NCI-H1436 treated with DMSO at 0.1 percent for 48 hours (cell line): ENCODE data around the gene CKAP4.

Experiments
- DNase-seq: peaks from one replicate; lab custom pipeline; 2025; lab: John Stamatoyannopoulos, UW

Gene CKAP4

GRCh38 chr12:106195621-106196027 lies 52.2 kb downstream of the CKAP4 start:
- DNase-seq = no peak

DNA sequence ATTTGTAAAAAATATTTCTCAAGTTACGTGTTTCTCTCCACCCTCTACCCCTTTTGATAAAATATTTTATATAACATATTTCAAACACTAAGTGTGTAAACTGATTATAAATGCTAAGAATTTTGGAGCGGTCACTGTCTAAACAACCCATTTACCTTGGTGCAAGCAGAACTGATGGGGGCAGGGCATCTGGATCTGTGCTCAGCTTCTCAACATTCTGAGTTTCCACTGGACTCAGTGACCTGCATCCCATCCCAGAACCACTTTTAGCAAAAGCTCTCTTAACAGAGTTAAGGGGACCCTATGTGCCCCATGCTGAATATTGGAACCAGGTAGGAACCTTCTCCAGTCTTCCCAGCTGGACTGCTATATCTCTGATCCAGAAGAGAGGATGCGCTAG lies 53.5 kb downstream of the CKAP4 start:
- no peak for DNase-seq

GRCh38 chr12:106193394-106194215 lies 54.2 kb downstream of the CKAP4 start:
- DNase-seq = no peak

DNA sequence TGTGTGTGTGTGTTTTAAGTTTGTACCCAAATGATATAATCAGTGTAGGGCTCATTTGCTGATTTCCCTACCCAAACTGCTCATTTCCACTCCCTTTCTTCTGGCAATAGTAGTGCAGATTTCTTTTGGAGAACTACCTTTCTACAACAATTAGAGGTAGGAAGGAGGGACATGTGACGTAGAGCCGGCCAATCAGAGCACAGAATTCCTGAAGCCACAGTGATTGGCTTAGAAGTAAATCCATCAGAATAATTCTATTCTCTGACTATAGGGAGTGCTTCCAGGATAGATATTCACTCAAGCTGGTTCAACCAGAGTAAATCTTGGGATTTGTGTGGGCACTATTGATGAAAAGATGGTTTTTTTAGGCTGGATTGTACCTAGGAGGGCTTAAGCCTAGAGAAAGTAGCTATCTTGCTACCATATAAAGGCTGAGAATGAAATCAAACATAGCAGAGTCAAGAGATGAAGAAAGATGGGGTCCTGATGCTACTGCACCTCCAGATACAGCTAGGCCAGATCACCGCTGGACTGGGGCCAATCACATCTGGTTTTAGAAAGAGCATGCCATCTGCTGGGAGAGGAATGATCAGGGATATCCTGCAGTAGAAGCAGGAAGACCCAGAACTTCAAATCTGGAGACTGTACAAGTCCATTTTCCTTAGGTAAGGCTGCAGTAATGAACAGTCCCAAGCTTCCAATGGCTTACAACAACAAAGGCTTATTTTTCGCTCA lies 55.0 kb downstream of the CKAP4 start:
- DNase-seq = no peak

GRCh38 chr12:106190581-106190980 lies 57.2 kb downstream of the CKAP4 start:
- no peak for DNase-seq

DNA sequence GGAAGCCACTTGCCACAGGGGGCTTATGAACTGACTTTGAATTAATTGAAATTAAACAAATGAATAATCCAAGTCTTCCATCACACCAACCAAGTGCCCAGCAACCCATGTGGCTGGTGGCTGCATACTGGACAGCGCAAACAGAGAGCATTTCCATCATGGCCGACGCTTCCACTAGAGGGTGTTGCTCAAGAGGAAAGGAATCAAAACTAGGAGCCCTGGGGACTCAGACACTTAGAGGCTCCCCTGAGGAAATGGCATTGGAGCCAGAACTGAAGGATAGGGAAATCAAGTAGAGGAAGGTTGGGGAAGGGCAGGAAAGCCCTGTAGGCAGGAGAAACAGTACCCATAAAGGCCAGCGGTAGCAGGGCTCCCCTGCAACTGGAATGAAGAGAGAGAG lies 58.5 kb downstream of the CKAP4 start:
- no peak for DNase-seq

DNA sequence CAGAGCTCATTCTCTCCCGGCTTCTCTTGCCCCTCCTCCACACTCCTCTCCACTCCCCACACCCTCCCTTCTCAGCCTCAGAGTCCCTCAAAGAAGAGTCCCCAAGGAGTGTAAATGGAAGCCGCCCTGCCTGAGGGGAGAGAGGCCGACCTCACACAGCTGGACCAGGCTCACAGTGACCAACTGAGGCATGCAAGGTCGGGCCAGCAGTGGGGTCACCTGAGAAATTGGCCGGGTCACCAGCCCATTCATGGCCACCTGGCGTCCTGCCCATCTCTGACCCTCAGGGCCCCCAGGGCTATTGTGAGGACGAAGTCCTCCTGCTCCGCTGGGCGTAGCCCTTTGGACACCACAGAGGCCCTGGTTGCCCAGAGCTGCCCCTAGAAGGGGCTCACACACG lies 59.6 kb downstream of the CKAP4 start:
- no peak for DNase-seq
